Mesendoderm (in vitro differentiated cells): Measurements from ENCODE around the gene LEMD2.

Experiments
- DNase-seq: peaks from one replicate; pipeline ENCODE4 v3.0.0; 2013
- H2AK5ac ChIP-seq: 2 replicates; pipeline ENCODE4 v1.6.1; 2013; ENCODE audit warnings: low read length, inconsistent platforms
- H2BK120ac ChIP-seq: 2 replicates; pipeline ENCODE4 v1.6.1; 2013; ENCODE audit warnings: low read depth, mild to moderate bottlenecking, low read length, moderate library complexity, mixed read lengths
- H2BK15ac ChIP-seq: replicated peaks from 2 replicates; pipeline ENCODE4 v1.6.1; 2013; ENCODE audit warnings: low read depth, mild to moderate bottlenecking, moderate library complexity
- H2BK5ac ChIP-seq: 2 replicates; pipeline ENCODE4 v1.6.1; 2013; ENCODE audit warnings: low read length, inconsistent platforms
- H3K18ac ChIP-seq: 2 replicates; pipeline ENCODE4 v1.6.1; 2013; ENCODE audit warnings: mild to moderate bottlenecking, low read length, mixed read lengths
- H3K23ac ChIP-seq: one replicate; pipeline ENCODE4 v1.6.1; 2013; ENCODE audit warnings: low read length
- H3K27ac ChIP-seq: 2 replicates; pipeline ENCODE4 v1.5.1; 2013; ENCODE audit warnings: low read depth, mild to moderate bottlenecking, inconsistent platforms, low read length, moderate library complexity
- H3K27me3 ChIP-seq: 2 replicates; pipeline ENCODE4 v1.6.1; 2013; ENCODE audit warnings: low read length, control low read depth, mild to moderate bottlenecking, inconsistent platforms; ENCODE audit not compliant: insufficient read depth, poor library complexity
- H3K36me3 ChIP-seq: 2 replicates; pipeline ENCODE4 v1.6.1; 2013; ENCODE audit warnings: low read length, inconsistent platforms; ENCODE audit not compliant: control insufficient read depth, insufficient read depth
- H3K4ac ChIP-seq: one replicate; pipeline ENCODE4 v1.6.1; 2013; ENCODE audit warnings: low read depth, mild to moderate bottlenecking, low read length, moderate library complexity
- H3K4me1 ChIP-seq: 2 replicates; pipeline ENCODE4 v1.6.1; 2013; ENCODE audit warnings: low read depth, low read length, inconsistent platforms; ENCODE audit not compliant: control insufficient read depth
- H3K4me2 ChIP-seq: 2 replicates; pipeline ENCODE4 v1.6.1; 2013; ENCODE audit warnings: low read length
- H3K4me3 ChIP-seq: 2 replicates; pipeline ENCODE4 v1.5.1; 2013; ENCODE audit warnings: mild to moderate bottlenecking, low read length
- H3K56ac ChIP-seq: one replicate; pipeline ENCODE4 v1.6.1; 2013; ENCODE audit warnings: low read length
- H3K79me1 ChIP-seq: 2 replicates; pipeline ENCODE4 v1.6.1; 2013; ENCODE audit warnings: low read length, inconsistent platforms
- H3K79me2 ChIP-seq: 2 replicates; pipeline ENCODE4 v1.6.1; 2013; ENCODE audit warnings: mild to moderate bottlenecking, low read length; ENCODE audit not compliant: control insufficient read depth, insufficient read depth
- H3K9ac ChIP-seq: 2 replicates; pipeline ENCODE4 v1.6.1; 2013; ENCODE audit warnings: low read length, inconsistent platforms
- H4K5ac ChIP-seq: one replicate; pipeline ENCODE4 v1.6.1; 2013; ENCODE audit warnings: low read length
- H4K8ac ChIP-seq: one replicate; pipeline ENCODE4 v1.6.1; 2013; ENCODE audit warnings: low read depth, mild to moderate bottlenecking, control low read depth, low read length, moderate library complexity
- whole genome bisulfite sequencing: extraction: QIAGEN DNeasy Blood & Tissue Kit; methylation state at CpG from one replicate; pipeline ENCODE4 v1.1.7; 2013; ENCODE audit warnings: low lambda C conversion rate, missing lambda C conversion rate; ENCODE audit not compliant: insufficient coverage; ENCODE audit errors: extremely low coverage; 5-methylcytosine and 5-hydroxymethylcytosine counted together

LEMD2 gene

GRCh38 chr6:33815854-33816253 is 26.9 kb upstream of the LEMD2 start:
- WGBS, result no CpG with 5 or more reads among the region's 1 CpG

GRCh38 chr6:33813990-33814985 is 25.4 kb upstream of the LEMD2 start:
- Histone ChIP-seq H3K56ac (no peak overlapping the region), H4K5ac (no peak overlapping the region), H2BK120ac (no peak overlapping the region), H2BK5ac (no peak overlapping the region), H3K4ac (no peak overlapping the region), H3K4me2 (no peak overlapping the region), H3K23ac (no peak overlapping the region), H3K18ac (no peak overlapping the region), H3K79me2 (no peaks in the 10 kb centered on the region), H3K27ac (no peak overlapping the region), H3K4me1 (peaks cover 3% of the 10 kb centered on the region), H4K8ac (no peak overlapping the region), H3K9ac (no peak overlapping the region), H3K27me3 (no peaks in the 10 kb centered on the region), H3K79me1 (no peaks in the 10 kb centered on the region), H3K4me3 (no peak overlapping the region), H2BK15ac (no peak overlapping the region), H2AK5ac (no peak overlapping the region), H3K36me3 (no peaks in the 10 kb centered on the region)
- DNase-seq, result no peak
- no CpG with 5 or more reads among the region's 19 CpGs for WGBS

More at GRCh38 chr6:33815854-33816253, 26.9 kb upstream of the LEMD2 start:
- Histone ChIP-seq H3K4me2 (no peak overlapping the region), H3K23ac (no peak overlapping the region), H3K79me2 (no peaks in the 10 kb centered on the region), H3K18ac (no peak overlapping the region), H3K4ac (no peak overlapping the region), H4K5ac (no peak overlapping the region), H3K9ac (no peak overlapping the region), H2BK120ac (no peak overlapping the region), H3K27ac (no peak overlapping the region), H3K4me3 (no peak overlapping the region), H3K56ac (peak overlapping the region; percentile 60), H3K27me3 (no peaks in the 10 kb centered on the region), H2BK5ac (no peak overlapping the region), H3K36me3 (no peaks in the 10 kb centered on the region), H3K4me1 (peaks cover 3% of the 10 kb centered on the region), H4K8ac (no peak overlapping the region), H3K79me1 (no peaks in the 10 kb centered on the region), H2AK5ac (no peak overlapping the region), H2BK15ac (no peak overlapping the region)
- DNase-seq, result peak; percentile 84

GRCh38 chr6:33813246-33813904 is 24.4 kb upstream of the LEMD2 start:
- H3K4me3 ChIP-seq, result no peak overlapping the region
- H2AK5ac ChIP-seq, result no peak overlapping the region
- H2BK120ac ChIP-seq, result no peak overlapping the region
- no peak overlapping the region for H4K8ac ChIP-seq
- no peak overlapping the region for H3K18ac ChIP-seq
- no peak overlapping the region for H2BK15ac ChIP-seq
- H3K27me3 ChIP-seq, result no peaks in the 10 kb centered on the region
- no peak overlapping the region for H3K9ac ChIP-seq
- no peaks in the 10 kb centered on the region for H3K79me1 ChIP-seq
- H4K5ac ChIP-seq, result no peak overlapping the region
- H3K27ac ChIP-seq, result no peak overlapping the region
- no peak overlapping the region for H3K4me2 ChIP-seq
- H2BK5ac ChIP-seq, result no peak overlapping the region
- no peak overlapping the region for H3K4ac ChIP-seq
- no peaks in the 10 kb centered on the region for H3K36me3 ChIP-seq
- H3K23ac ChIP-seq, result no peak overlapping the region
- H3K79me2 ChIP-seq, result no peaks in the 10 kb centered on the region
- no peak overlapping the region for H3K56ac ChIP-seq
- peaks cover 3% of the 10 kb centered on the region for H3K4me1 ChIP-seq
- no CpG with 5 or more reads among the region's 16 CpGs for WGBS
- DNase-seq, result no peak

- peaks cover 3% of the 10 kb centered on the region for H3K4me1 ChIP-seq
- H4K8ac ChIP-seq, result no peak overlapping the region
- WGBS, result no CpG with 5 or more reads among the region's 11 CpGs
- no peak overlapping the region for H3K18ac ChIP-seq
- H2BK120ac ChIP-seq, result no peak overlapping the region
- H3K56ac ChIP-seq, result no peak overlapping the region
- peak; percentile 90 for DNase-seq
- H3K4me2 ChIP-seq, result no peak overlapping the region
- H4K5ac ChIP-seq, result no peak overlapping the region
- H3K27me3 ChIP-seq, result no peaks in the 10 kb centered on the region
- no peak overlapping the region for H2AK5ac ChIP-seq
- no peaks in the 10 kb centered on the region for H3K36me3 ChIP-seq
- no peaks in the 10 kb centered on the region for H3K79me2 ChIP-seq
- no peak overlapping the region for H3K27ac ChIP-seq
- H3K79me1 ChIP-seq, result no peaks in the 10 kb centered on the region
- H3K9ac ChIP-seq, result no peak overlapping the region
- H3K4ac ChIP-seq, result no peak overlapping the region
- no peak overlapping the region for H3K4me3 ChIP-seq
- no peak overlapping the region for H2BK5ac ChIP-seq
- no peak overlapping the region for H2BK15ac ChIP-seq
- no peak overlapping the region for H3K23ac ChIP-seq
These were observed 23.7 kb upstream of the LEMD2 start for GRCh38 chr6:33812669-33813068.

GRCh38 chr6:33809594-33809993 is 20.7 kb upstream of the LEMD2 start:
- peak overlapping the region; percentile 6 for H3K27ac ChIP-seq
- H2BK15ac ChIP-seq, result no peak overlapping the region
- H2BK120ac ChIP-seq, result no peak overlapping the region
- H3K27me3 ChIP-seq, result no peaks in the 10 kb centered on the region
- no peak overlapping the region for H3K23ac ChIP-seq
- H3K4me2 ChIP-seq, result no peak overlapping the region
- no peak overlapping the region for H3K18ac ChIP-seq
- H4K8ac ChIP-seq, result no peak overlapping the region
- H2BK5ac ChIP-seq, result no peak overlapping the region
- H3K79me2 ChIP-seq, result no peaks in the 10 kb centered on the region
- H3K9ac ChIP-seq, result no peak overlapping the region
- H3K56ac ChIP-seq, result no peak overlapping the region
- H3K79me1 ChIP-seq, result no peaks in the 10 kb centered on the region
- no peak for DNase-seq
- WGBS, result no CpG with 5 or more reads among the region's 2 CpGs
- no peaks in the 10 kb centered on the region for H3K36me3 ChIP-seq
- H4K5ac ChIP-seq, result no peak overlapping the region
- H2AK5ac ChIP-seq, result no peak overlapping the region
- H3K4me1 ChIP-seq, result no peaks in the 10 kb centered on the region
- no peak overlapping the region for H3K4ac ChIP-seq
- no peak overlapping the region for H3K4me3 ChIP-seq
